GM21526 (cell line): ENCODE data around the gene RACK1.

ENCODE experiments used
- ATAC-seq: cut with Tn5 transposase; IDR thresholded peaks from one replicate; pipeline ENCODE4 v1.9.1; 2021; ENCODE audit warnings: moderate library complexity; ENCODE audit not compliant: unreplicated experiment, low FRiP score

The RACK1 gene

GRCh38 chr5:181259974-181260719 lies 16.4 kb upstream of the RACK1 start:
- no peak for ATAC-seq

GRCh38 chr5:181259283-181259682 lies 15.6 kb upstream of the RACK1 start:
- ATAC-seq, result no peak

- ATAC-seq, result no peak
Observed at GRCh38 chr5:181258576-181258975, 14.9 kb upstream of the RACK1 start.

DNA sequence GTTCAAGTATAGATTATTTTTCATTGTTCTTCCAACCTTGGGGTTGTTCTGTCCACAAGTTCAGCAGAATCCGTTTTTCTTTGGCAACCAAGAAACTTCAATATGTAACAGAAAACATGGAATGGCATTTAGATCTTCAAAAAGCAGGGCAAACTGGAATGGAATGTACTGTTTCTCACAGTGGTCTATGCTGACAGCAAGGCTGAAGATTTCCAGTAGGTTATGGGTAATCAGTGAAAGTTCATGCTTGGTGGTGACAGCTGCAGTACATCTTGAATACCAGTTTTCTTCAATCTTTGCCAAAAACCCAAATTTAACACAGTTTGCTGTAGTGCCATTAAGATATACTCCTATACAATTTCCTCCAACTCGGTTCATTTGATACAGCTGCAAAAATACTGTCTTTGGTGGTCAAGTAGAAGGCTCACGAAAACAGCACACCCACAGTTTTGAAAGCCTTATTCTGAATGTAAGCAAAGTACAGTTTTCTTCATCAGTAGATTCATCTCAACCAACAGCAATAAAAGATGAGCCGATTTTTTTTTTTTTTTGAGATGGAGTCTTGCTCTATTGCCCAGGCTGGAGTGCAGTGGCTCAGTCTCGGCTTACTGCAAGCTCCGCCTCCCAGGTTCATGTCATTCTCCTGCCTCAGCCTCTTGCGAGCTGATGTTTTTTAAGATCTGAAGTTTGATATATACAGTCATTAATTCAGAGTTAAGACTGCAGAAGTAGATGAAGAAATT lies 12.3 kb upstream of the RACK1 start:
- no peak for ATAC-seq

DNA sequence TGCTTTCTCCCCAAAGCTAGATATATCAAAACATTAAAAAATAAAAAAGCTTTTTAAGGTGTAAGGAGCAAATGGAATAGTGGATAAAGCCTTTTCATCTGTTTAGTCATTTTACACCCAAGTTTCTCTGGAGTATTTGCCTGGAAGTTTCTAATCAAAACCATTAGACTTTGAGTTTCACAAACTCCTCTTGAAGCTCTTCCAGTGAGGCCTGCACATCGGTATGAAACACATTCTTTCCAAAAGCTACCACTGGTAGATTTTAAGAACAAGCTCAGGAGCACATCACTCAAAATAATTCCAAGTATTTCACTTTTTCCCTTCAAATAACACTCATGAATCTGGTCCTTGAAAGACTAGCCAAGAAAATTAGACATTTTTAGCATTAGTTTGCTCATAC lies 11.6 kb upstream of the RACK1 start:
- no peak for ATAC-seq

GRCh38 chr5:181248277-181248676 lies 4.6 kb upstream of the RACK1 start:
- ATAC-seq, result no peak

- peak; percentile 30 for ATAC-seq
Observed at GRCh38 chr5:181246276-181247049, 2.8 kb upstream of the RACK1 start.

- peak; percentile 2 for ATAC-seq
Observed at GRCh38 chr5:181245427-181246275, 1.9 kb upstream of the RACK1 start.

GRCh38 chr5:181243018-181243563 lies 615 bp downstream of the RACK1 start:
- no peak for ATAC-seq

- no peak for ATAC-seq
Observed at GRCh38 chr5:181242031-181242451, 1.7 kb downstream of the RACK1 start.

- ATAC-seq, result no peak
Observed at GRCh38 chr5:181241393-181241975, 2.2 kb downstream of the RACK1 start.

GRCh38 chr5:181239062-181239663 lies 4.5 kb downstream of the RACK1 start:
- ATAC-seq, result no peak

DNA sequence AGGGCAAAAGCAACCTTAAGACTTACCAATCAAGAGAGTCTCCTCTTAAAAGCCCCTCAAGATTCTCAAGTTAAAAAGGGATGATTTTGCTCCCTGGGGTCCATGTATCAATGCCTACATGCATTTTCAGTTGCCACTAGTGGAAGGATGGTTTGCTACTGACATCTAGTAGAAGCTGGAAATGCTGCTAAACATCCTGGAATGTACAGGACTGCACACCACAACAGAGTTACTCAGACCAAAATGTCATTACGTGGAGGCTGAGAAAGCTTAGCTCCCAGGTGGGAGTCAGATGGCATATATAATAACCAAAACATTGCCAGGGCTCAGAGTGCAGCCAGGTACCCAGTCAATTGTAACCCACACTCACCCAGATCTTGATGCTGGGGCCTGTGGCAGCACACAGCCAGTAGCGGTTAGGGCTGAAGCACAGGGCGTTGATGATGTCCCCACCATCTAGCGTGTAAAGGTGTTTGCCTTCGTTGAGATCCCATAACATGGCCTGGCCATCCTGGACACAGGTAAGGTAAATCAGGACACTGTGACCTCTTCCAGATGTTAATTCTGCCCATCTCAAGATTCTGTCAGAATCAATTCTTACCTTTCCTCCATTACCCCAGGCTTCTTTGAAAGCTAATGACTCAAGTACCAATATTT lies 5.8 kb downstream of the RACK1 start:
- no peak for ATAC-seq

GRCh38 chr5:181236954-181237641 lies 6.6 kb downstream of the RACK1 start:
- no peak for ATAC-seq

DNA sequence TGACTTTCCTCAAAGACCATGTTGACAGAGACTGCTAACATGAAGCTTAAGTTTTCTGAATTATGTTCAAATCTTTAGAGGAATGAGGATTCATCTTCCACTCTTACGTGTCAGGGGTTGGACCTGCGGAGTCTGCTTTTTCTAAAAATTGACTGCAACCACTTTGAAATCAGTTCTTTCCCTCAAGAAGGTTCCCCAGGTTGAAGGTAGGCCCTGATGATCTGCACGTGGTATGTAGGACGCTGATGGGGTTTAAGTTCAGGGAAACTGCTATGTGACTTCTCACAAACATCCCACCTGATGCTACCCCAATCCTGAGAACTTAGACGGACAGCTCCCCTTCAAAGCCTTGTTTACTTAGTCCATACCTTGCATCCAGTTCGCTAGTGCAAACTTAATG lies 7.2 kb downstream of the RACK1 start:
- ATAC-seq, result no peak

- no peak for ATAC-seq
Observed at GRCh38 chr5:181235689-181236366, 7.9 kb downstream of the RACK1 start.

GRCh38 chr5:181235323-181235688 lies 8.4 kb downstream of the RACK1 start:
- no peak for ATAC-seq
